Psoas muscle (tissue), 8 donors: ENCODE results near the gene ANGPT4. TPM values are rescaled to one million over a fixed set of nuclear protein-coding genes. Genes with fewer than 3 reads are reported as not detected.

ENCODE experiments used
- ATAC-seq, 4 donors: fragments of 200-7000 bp; cut with Tn5 transposase; one replicate each; pipeline ENCODE4 v1.9.1; 2020; ENCODE audit warnings: moderate library complexity in 3 of 4, mild to moderate bottlenecking in 2 of 4
- DNase-seq, 2 donors: peaks; one replicate each; pipeline ENCODE4 v3.0.0-alpha.2; 2020
- H3K27ac ChIP-seq: fragments of 200-600 bp; one replicate; pipeline ENCODE4 v1.8.0; 2022
- H3K27me3 ChIP-seq, 3 donors: fragments of 200-600 bp in 1 of 3; one replicate each; pipeline versions ENCODE4 v1.6.1 to v1.8.0; 2013 to 2022; ENCODE audit warnings: low read length in 2 of 3, mild to moderate bottlenecking in 2 of 3, moderate library complexity in 1 of 3; ENCODE audit not compliant: insufficient read depth in 3 of 3
- H3K36me3 ChIP-seq, 2 donors: fragments of 200-600 bp in 1 of 2; one replicate each; pipeline versions ENCODE4 v1.6.1 to v1.8.0; 2013 to 2022; ENCODE audit warnings: low read depth in 1 of 2, mild to moderate bottlenecking in 1 of 2, moderate library complexity in 1 of 2; ENCODE audit not compliant: insufficient read depth in 1 of 2
- H3K4me1 ChIP-seq: fragments of 200-600 bp; one replicate; pipeline ENCODE4 v1.8.0; 2022
- H3K4me3 ChIP-seq: fragments of 200-600 bp; one replicate; pipeline ENCODE4 v1.8.0; 2022; ENCODE audit warnings: mild to moderate bottlenecking
- H3K9me3 ChIP-seq: fragments of 200-600 bp; one replicate; pipeline ENCODE4 v1.8.0; 2022
- CTCF ChIP-seq: fragments of 200-600 bp; IDR thresholded peaks from one replicate; pipeline ENCODE4 v1.8.0; 2022; ENCODE audit warnings: antibody characterized with exemption
- WGBS, 3 donors: extraction: QIAGEN DNeasy Blood & Tissue Kit; methylation state at CpG; one replicate each; pipeline versions ENCODE4 v1.1.6 to v1.1.7; 2013; 5-methylcytosine and 5-hydroxymethylcytosine counted together
- intact Hi-C, 2 donors: fragments of 100-400 bp; cut with DNase I; formaldehyde crosslinking; loops; one replicate each; pipeline versions ENCODE4 v1.11.0 to v1.14.2; 2022
- polyA plus RNA-seq, 3 donors: library from polyadenylated mRNA; stranded (reverse); fragments of 200-250 nt; gene quantifications; one replicate each; pipeline ENCODE4 v1.2.3, GENCODE V29; 2013
- total RNA-seq, 4 donors: library from RNA; stranded (reverse); fragmentation: NEBNext Ultra II Directional in 2 of 4; extraction: Animal tissue kit (Norgen Biotek cat#: 25700) in 2 of 4; gene quantifications; one replicate each; pipeline versions ENCODE4 v1.2.1 to v1.2.4, GENCODE V29; 2021 to 2023
- donor health status: healthy with polysubstance abuse.
- donor health status: DM: no; HTN: no; CAD: no; lungs with moderate emphysema.
- donor health status: Bipolar disorder and iron deficiency.
- donor health status: healthy.
- donor health status: DM: yes; HTN: yes; CAD: no.
- donor health status: DM: no; HTN: no; CAD: no.
- donor health status: DM: no; HTN: no; CAD: no.
- donor health status: DM: yes; HTN: yes; CAD: no.

ANGPT4 gene
- total and polyA plus RNA-seq, 7 donors, result 0.03 to 0.14 (median 0.06) TPM; not detected in 2

- DNase-seq (no peak), ATAC-seq (no peak)
- no peaks in the 10 kb centered on the region for H3K36me3 ChIP-seq
- 75 to 84% (median 77%) methylated on average over 4 of the region's 4 CpGs for WGBS, 3 donors
- no peaks in the 10 kb centered on the region for H3K9me3 ChIP-seq
- H3K4me3 ChIP-seq, result no peak overlapping the region
- no peak for TF ChIP-seq CTCF
- intact Hi-C loops, result no loop called here
- H3K4me1 ChIP-seq, result no peaks in the 10 kb centered on the region
- no peak overlapping the region for H3K27ac ChIP-seq
- peaks cover 0 to 12% (median 0%) of the 10 kb centered on the region in 3 donors for H3K27me3 ChIP-seq
Observed at GRCh38 chr20:875115-875514, 41.0 kb downstream of the ANGPT4 start.

GRCh38 chr20:873875-874607 lies 42.1 kb downstream of the ANGPT4 start:
- WGBS, 3 donors, result 76 to 77% (median 76%) methylated on average over 10 of the region's 10 CpGs
- Histone ChIP-seq H3K36me3 (no peaks in the 10 kb centered on the region), H3K4me1 (no peaks in the 10 kb centered on the region), H3K27me3 (peaks cover 0 to 12% (median 0%) of the 10 kb centered on the region in 3 donors), H3K9me3 (no peaks in the 10 kb centered on the region), H3K4me3 (no peak overlapping the region), H3K27ac (no peak overlapping the region)
- intact Hi-C loops, result no loop called here
- DNase-seq, result no peak
- TF ChIP-seq CTCF, result no peak
- ATAC-seq, result no peak

GRCh38 chr20:872855-873520 lies 43.1 kb downstream of the ANGPT4 start:
- ATAC-seq, result no peak
- Histone ChIP-seq H3K27me3 (peaks cover 0 to 12% (median 0%) of the 10 kb centered on the region in 3 donors), H3K27ac (no peak overlapping the region), H3K4me1 (no peaks in the 10 kb centered on the region), H3K36me3 (no peaks in the 10 kb centered on the region), H3K4me3 (no peak overlapping the region), H3K9me3 (no peaks in the 10 kb centered on the region)
- no peak for TF ChIP-seq CTCF
- DNase-seq, result no peak
- intact Hi-C loops, result no loop called here
- WGBS, 3 donors, result 39 to 54% (median 42%) methylated on average over 17 to 20 of the region's 20 CpGs

- DNase-seq, result no peak
- H3K27me3 ChIP-seq, result peaks cover 0 to 12% (median 0%) of the 10 kb centered on the region in 3 donors
- H3K4me3 ChIP-seq, result no peak overlapping the region
- whole genome bisulfite sequencing, 3 donors, result 59 to 79% (median 61%) methylated on average over 2 of the region's 2 CpGs
- intact Hi-C loops, result no loop called here
- no peaks in the 10 kb centered on the region for H3K9me3 ChIP-seq
- no peak for ATAC-seq
- no peak for TF ChIP-seq CTCF
- no peaks in the 10 kb centered on the region for H3K4me1 ChIP-seq
- no peaks in the 10 kb centered on the region for H3K36me3 ChIP-seq
- no peak overlapping the region for H3K27ac ChIP-seq
Observed at GRCh38 chr20:871948-872347, 44.2 kb downstream of the ANGPT4 start.
